22Rv1 (cell line): ENCODE data around the gene ABCD1.

Experiments used
- CTCF ChIP-seq: fragments of 450-650 bp; IDR thresholded peaks from 2 replicates; pipeline ENCODE4 v1.5.1; 2017; ENCODE audit warnings: mild to moderate bottlenecking
- ZFX ChIP-seq: fragments of 450-650 bp; IDR thresholded peaks from 2 replicates; pipeline ENCODE4 v1.6.1; 2017; ENCODE audit warnings: antibody characterized with exemption, borderline replicate concordance

GRCh38 chrX:153780678-153781427 lies 56.2 kb downstream of the ABCD1 start, which contains the start of gene SRPK3:
- TF ChIP-seq CTCF (no peak), ZFX (no peak)
